Duodenal mucosa (tissue), 2 donors: ENCODE data around the gene KIAA0319L.

Source experiments
- H3K27ac ChIP-seq: one replicate; pipeline ENCODE4 v1.7.0; 2013; ENCODE audit warnings: low read depth, low read length
- H3K27me3 ChIP-seq, 2 donors: one replicate each; pipeline ENCODE4 v1.7.0; 2013; ENCODE audit warnings: low read length in 2 of 2, control low read depth in 1 of 2; ENCODE audit not compliant: insufficient read depth in 2 of 2, control insufficient read depth in 1 of 2
- H3K36me3 ChIP-seq, 2 donors: one replicate each; pipeline ENCODE4 v1.7.0; 2013; ENCODE audit warnings: low read length in 2 of 2, control low read depth in 1 of 2; ENCODE audit not compliant: insufficient read depth in 2 of 2, control insufficient read depth in 1 of 2
- H3K4me1 ChIP-seq, 2 donors: one replicate each; pipeline ENCODE4 v1.7.0; 2013; ENCODE audit warnings: low read length in 2 of 2, control low read depth in 1 of 2; ENCODE audit not compliant: insufficient read depth in 2 of 2, control insufficient read depth in 1 of 2
- H3K4me3 ChIP-seq, 2 donors: one replicate each; pipeline ENCODE4 v1.7.0; 2013; ENCODE audit warnings: low read length in 2 of 2, low read depth in 1 of 2
- H3K9ac ChIP-seq, 2 donors: one replicate each; pipeline ENCODE4 v1.7.0; 2013; ENCODE audit warnings: low read length in 2 of 2, low read depth in 1 of 2
- H3K9me3 ChIP-seq, 2 donors: one replicate each; pipeline ENCODE4 v1.7.0; 2013; ENCODE audit warnings: low read length in 2 of 2, control low read depth in 1 of 2; ENCODE audit not compliant: control insufficient read depth in 1 of 2

The KIAA0319L gene

DNA sequence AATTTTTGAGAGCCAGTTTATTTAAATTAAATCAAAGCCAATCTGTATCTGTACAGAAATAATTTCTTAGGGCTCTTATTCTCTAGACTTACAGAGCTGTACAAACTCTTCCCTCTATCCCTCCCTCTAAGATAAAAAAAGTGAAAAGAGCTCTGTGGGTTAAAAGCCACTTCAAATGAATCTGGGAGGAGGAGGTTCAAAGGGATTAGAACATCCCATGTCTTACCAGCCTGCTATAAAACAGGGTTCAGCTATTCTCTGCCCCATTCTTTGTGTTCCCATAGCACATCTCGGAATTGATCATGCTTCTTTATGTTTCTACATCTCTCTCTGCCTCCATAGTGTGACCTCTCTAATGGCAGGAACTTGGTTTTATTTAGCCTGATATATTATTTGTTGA, 19.4 kb downstream of the KIAA0319L start:
- H3K9ac ChIP-seq, result no peak overlapping the region
- no peaks in the 10 kb centered on the region for H3K9me3 ChIP-seq
- H3K4me3 ChIP-seq, result no peak overlapping the region
- H3K27me3 ChIP-seq, result no peaks in the 10 kb centered on the region
- peaks cover 23 to 25% of the 10 kb centered on the region in 2 donors for H3K4me1 ChIP-seq
- H3K27ac ChIP-seq, result no peak overlapping the region
- peaks cover 5 to 10% of the 10 kb centered on the region in 2 donors for H3K36me3 ChIP-seq

DNA sequence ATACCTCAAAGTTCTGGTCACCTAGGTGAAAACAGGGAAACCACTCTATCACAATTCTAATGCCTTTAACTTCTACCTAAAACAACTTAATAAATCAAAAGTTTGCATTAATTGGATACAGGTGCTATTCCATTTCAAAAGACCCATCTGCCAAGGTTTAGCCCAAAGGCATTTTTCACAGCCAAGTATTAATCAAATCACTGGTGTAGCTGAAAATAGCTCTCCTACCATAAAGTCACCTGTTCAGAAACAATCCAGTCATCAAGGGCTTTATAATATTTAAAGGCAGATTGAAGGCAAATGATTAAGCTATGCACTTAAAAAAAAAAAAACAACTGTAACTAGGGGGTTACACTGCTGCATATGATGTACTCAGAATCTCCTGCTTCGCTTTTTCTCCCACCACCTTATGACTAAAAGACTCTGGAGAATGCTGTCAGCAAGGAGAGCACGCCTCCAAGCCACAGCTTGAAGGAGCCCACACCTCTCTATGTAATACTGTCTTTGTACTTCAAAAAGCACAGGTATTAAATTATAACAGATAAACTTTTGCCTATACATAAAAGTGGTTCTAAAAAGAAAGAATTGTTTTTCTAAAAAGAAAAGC, 20.5 kb downstream of the KIAA0319L start:
- Histone ChIP-seq H3K27ac (no peak overlapping the region), H3K9ac (no peak overlapping the region), H3K36me3 (peaks cover under 1 to 8% of the 10 kb centered on the region in 2 donors), H3K4me3 (no peak overlapping the region), H3K4me1 (peaks cover 23 to 25% of the 10 kb centered on the region in 2 donors), H3K27me3 (no peaks in the 10 kb centered on the region), H3K9me3 (no peaks in the 10 kb centered on the region)

DNA sequence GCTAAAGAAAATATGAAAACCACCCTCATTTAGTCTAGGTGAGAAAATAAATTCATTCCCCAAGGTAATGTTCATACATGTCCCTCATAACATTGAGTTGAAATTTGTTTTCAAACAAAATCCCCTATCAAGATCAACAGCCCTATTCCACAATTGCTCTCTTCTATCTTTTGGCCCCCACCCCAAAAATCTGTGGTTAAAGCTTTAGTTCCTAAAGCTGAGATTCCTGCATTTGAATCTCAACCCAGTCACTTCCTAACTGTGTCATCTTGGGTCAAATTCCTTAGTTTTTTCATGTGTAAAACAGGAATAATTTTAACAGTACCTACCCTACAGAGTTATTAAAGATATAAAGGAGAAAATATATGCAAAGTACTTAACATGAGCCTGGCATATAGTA, 22.0 kb downstream of the KIAA0319L start:
- no peak overlapping the region for H3K9ac ChIP-seq
- no peak overlapping the region for H3K27ac ChIP-seq
- H3K9me3 ChIP-seq, result peaks cover 0 to 3% of the 10 kb centered on the region in 2 donors
- H3K36me3 ChIP-seq, result peaks cover 12 to 17% of the 10 kb centered on the region in 2 donors
- no peak overlapping the region for H3K4me3 ChIP-seq
- H3K4me1 ChIP-seq, result peaks cover 18 to 20% of the 10 kb centered on the region in 2 donors
- H3K27me3 ChIP-seq, result no peaks in the 10 kb centered on the region

DNA sequence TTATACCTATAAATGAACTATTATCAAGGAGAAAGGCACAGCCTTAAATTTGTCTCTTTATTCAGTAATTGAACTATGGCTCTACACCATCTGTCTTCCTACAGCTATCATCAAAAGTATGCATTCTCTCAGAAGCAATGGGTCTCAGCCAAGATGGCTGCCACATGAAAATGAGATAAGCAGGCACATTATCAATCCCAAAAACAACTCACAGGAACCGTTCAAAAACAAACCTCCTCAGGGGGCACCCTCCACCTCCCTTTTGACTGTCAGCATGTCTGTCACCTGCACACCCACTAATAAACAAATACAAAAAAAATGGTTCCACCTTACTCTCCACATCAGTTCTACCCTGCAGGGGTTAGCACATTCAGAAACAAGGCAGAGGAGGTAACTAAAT, 23.6 kb downstream of the KIAA0319L start:
- peaks cover 3 to 10% of the 10 kb centered on the region in 2 donors for H3K9me3 ChIP-seq
- no peak overlapping the region for H3K4me3 ChIP-seq
- H3K4me1 ChIP-seq, result peaks cover 1 to 7% of the 10 kb centered on the region in 2 donors
- no peak overlapping the region for H3K27ac ChIP-seq
- H3K9ac ChIP-seq, result no peak overlapping the region
- peaks cover 12 to 17% of the 10 kb centered on the region in 2 donors for H3K36me3 ChIP-seq
- no peaks in the 10 kb centered on the region for H3K27me3 ChIP-seq

DNA sequence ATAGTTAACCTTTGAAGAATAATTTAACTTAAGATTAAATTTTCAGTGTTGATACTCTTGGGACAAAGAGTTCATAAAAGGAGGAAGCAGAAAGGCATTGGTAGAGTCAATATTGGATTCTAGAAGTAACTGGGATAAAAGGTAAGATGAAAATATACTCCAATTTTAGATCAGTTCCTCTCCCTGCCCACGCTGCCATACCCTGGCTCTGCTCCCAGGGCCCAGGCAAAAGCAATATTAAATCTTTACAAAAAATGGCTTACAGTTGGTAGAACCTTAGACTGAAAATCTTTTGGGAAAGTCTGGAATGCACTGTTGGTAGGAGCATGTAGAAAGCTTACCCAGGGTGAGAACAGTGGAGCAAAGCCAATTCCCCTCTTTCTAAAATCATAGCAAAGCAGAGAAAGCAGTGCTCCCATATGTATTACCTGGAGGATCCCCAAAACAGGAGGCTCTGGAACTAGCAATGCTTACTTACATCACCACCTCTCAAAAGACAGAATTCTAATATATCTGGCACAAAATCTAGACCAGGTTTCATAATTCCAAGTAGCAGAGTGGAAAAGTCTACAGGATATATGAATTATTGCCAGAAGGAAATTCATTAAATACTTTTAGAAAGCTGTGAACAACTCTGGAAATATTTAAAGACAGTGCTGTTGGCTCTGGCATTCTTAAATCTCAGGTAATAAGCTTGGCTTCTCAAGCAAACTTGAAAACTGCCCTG, 24.5 kb downstream of the KIAA0319L start:
- H3K27ac ChIP-seq, result no peak overlapping the region
- H3K27me3 ChIP-seq, result no peaks in the 10 kb centered on the region
- no peak overlapping the region for H3K9ac ChIP-seq
- peaks cover 0 to 5% of the 10 kb centered on the region in 2 donors for H3K4me1 ChIP-seq
- no peak overlapping the region for H3K4me3 ChIP-seq
- peaks cover 3 to 10% of the 10 kb centered on the region in 2 donors for H3K9me3 ChIP-seq
- peaks cover 12 to 17% of the 10 kb centered on the region in 2 donors for H3K36me3 ChIP-seq

DNA sequence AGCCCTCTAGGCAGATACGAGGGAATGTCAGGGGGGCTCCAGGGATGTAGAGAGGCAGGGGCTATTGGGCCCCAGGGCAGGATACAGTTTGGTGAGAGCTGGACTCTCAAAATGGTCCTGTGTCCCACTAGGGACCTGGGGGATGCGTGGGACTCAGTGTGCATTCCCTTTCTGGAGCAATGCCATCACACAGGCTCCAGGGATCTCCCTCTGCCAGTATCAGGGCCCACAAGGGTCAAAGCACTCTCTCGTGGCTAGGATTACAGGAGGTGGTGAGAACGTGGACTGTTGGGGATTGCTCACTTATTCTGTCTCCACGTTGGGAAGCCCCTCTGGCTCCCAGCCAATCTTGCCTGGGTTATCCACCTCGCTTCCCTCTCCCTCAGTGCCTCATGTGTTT, 25.8 kb downstream of the KIAA0319L start:
- Histone ChIP-seq H3K9ac (no peak overlapping the region), H3K27me3 (no peaks in the 10 kb centered on the region), H3K4me3 (no peak overlapping the region), H3K4me1 (no peaks in the 10 kb centered on the region), H3K36me3 (peaks cover 12 to 17% of the 10 kb centered on the region in 2 donors), H3K9me3 (peaks cover 3 to 10% of the 10 kb centered on the region in 2 donors), H3K27ac (no peak overlapping the region)

DNA sequence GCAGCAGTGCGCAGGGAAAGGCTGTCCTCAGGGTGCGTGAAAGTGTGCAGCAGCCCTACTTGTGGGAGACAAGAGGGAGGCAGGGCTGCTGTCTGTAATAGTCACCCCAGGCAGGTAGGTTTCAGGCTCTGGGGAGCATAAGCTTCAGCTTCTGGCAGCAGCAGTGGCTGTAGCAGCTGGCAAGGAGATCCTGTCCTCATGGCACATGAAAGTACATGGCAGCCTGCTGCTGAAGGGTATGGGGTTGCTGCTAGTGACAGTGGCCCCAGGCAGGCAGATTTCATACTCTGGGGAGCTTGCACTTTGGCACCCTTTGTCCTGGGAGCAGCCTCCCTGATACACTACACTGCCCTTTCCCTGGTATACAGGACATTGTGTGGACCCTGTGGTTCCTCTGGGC, 26.3 kb downstream of the KIAA0319L start:
- Histone ChIP-seq H3K9ac (no peak overlapping the region), H3K36me3 (peaks cover 12 to 17% of the 10 kb centered on the region in 2 donors), H3K27me3 (no peaks in the 10 kb centered on the region), H3K27ac (no peak overlapping the region), H3K4me1 (no peaks in the 10 kb centered on the region), H3K4me3 (no peak overlapping the region), H3K9me3 (peaks cover 3 to 10% of the 10 kb centered on the region in 2 donors)

DNA sequence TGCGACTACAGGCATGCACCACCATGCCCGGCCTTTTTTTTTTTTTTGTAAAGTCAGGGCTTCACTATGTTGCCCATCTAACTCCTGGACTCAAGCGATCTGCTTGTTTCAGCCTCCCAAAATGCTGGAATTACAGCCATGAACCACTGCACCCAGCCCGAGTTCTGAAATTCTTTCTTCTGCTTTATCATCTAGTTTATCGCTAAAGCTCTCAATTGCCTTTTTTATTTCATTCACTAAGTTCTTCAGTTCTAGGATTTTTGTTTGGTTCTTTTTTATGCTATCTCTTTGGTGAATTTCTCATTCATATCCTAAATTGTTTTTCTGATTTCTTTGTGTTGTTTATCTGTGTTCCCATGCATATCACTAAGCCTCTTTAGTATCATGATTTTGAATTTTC, 27.0 kb downstream of the KIAA0319L start:
- Histone ChIP-seq H3K4me1 (no peaks in the 10 kb centered on the region), H3K27ac (no peak overlapping the region), H3K27me3 (no peaks in the 10 kb centered on the region), H3K36me3 (peaks cover 12 to 17% of the 10 kb centered on the region in 2 donors), H3K9me3 (peaks cover 3 to 10% of the 10 kb centered on the region in 2 donors), H3K4me3 (no peak overlapping the region), H3K9ac (no peak overlapping the region)

DNA sequence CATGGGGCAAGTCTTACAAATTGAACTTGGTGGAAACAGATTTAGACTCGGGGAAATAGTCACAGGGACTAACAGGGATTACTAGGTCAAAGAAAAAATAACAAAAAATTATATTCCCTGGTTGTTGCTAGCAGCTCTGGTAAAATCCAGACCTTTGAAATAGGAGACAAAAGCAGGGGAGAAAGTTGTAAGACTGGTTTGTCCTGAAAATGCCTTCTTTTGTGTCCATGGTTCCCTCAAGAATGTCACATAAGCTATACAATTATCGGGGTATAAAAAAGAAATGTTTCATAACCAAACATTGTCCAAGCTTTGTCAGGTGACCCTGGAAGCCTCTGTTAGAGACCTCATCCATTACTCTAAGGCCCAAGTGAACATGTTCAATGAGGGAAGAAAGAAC, 33.1 kb downstream of the KIAA0319L start:
- Histone ChIP-seq H3K27me3 (no peaks in the 10 kb centered on the region), H3K27ac (no peak overlapping the region), H3K36me3 (no peaks in the 10 kb centered on the region), H3K4me3 (no peak overlapping the region), H3K4me1 (no peaks in the 10 kb centered on the region), H3K9ac (no peak overlapping the region), H3K9me3 (peaks cover 0 to 3% of the 10 kb centered on the region in 2 donors)

DNA sequence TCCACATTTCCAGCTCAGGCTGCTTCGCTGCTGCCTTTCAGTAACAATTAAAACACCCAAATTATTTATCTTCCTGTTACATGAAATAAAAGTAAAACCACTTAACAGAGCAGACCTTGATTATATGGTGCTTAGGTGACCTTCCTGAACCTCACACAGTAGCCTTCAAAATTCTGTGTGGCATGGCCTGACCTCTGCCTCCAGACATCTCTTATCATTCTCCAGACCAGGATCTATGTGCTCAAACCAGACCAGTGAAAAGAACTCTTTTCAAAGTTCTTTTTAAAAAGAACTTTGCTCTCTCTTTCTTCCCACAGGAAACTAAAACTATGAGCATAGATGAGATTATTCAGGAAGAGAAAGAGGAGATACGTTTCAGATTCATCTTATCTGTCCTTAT, 37.8 kb downstream of the KIAA0319L start:
- Histone ChIP-seq H3K4me1 (no peaks in the 10 kb centered on the region), H3K27me3 (no peaks in the 10 kb centered on the region), H3K36me3 (no peaks in the 10 kb centered on the region), H3K4me3 (no peak overlapping the region), H3K27ac (no peak overlapping the region), H3K9me3 (peaks cover 0 to 9% of the 10 kb centered on the region in 2 donors), H3K9ac (no peak overlapping the region)
